Measurements from ENCODE around the gene CARNS1. TPM values are rescaled to one million over a fixed set of nuclear protein-coding genes. Genes with fewer than 3 reads are reported as not detected.

Gene CARNS1
- total RNA-seq, 1 donor from 2014 or later, result 0.29 TPM

DNA sequence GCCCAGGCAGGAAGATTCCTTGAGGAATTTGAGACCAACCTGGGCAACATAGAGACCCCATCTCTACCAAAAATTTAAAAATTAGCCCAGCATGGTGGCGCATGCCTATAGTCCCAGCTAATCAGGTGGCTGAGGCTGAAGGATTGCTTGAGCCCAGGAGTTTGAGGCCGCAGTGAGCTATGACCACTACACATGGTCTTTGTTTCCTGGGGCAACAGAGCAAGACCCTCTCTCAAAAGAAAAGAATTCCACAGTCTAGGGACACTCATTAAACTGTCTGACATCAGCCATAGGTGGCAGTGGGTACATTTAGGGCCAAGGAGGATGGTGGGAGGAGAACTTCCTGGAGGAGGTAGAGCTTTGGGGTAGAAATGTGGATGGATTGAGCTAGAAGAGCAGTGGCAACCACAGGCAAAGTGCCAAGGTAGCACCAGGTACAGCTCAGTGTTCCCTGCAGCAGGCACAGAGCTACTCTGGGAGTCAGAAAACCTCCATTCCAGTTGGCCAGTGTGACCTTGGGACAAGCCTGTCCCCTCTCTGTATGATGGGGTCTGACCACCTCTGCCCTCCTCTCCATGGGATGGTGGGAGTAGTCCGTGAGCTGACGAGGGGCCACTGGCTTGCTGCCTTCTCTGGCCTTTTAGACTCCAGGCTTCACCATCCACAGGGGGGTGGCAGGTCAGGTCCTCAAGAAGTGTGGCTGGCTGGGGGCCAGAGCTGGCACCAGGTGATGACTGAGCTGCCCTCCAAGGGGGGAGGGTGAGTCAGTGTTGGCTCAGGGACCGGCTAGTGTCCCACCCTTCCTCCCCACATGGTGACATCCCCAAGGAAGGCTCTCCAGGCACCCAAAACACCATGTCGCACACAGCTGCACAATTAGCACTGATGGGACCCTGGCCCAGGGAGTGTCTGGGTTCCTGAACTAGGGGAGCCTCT lies 38.3 kb upstream of the CARNS1 start:
- DNase-seq (ENCODE audit: low spot score, unreplicated experiment), result no peak
- Mint-ChIP-seq H3K4me3 (ENCODE audit: low read depth) (no peak overlapping the region), H3K36me3 (ENCODE audit: insufficient read depth) (no peaks in the 10 kb centered on the region), H3K9me3 (ENCODE audit: low read depth) (no peaks in the 10 kb centered on the region), H3K27me3 (peaks cover 26% of the 10 kb centered on the region), H3K27ac (no peak overlapping the region), H3K4me1 (ENCODE audit: low read depth) (peaks cover 14% of the 10 kb centered on the region)
- no peak for TF ChIP-seq CTCF (IDR thresholded peaks at IDR 0.05; ENCODE audit: unreplicated experiment)

DNA sequence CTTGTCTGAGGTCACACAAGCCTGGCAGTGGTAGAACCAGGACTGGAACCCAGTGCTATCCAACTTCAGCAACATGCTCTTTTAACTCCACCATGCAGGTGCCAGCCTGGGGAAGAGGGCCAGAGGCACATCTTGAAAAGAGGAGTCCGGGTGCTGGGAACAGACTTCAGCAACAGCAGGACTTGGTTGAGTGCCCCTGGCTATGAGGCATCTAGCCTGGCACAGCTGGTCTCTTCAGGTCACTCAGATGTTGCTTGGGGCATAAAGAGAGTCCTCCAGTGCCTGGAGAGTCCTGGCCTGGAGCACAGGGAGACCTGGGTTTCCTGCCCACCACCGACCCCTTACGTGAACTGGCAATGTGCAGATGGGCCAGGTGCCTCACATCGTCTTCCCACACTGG lies 36.9 kb upstream of the CARNS1 start:
- Mint-ChIP-seq H3K27me3 (peaks cover 30% of the 10 kb centered on the region), H3K4me1 (ENCODE audit: low read depth) (peaks cover 14% of the 10 kb centered on the region), H3K9me3 (ENCODE audit: low read depth) (no peaks in the 10 kb centered on the region), H3K4me3 (ENCODE audit: low read depth) (no peak overlapping the region), H3K36me3 (ENCODE audit: insufficient read depth) (no peaks in the 10 kb centered on the region), H3K27ac (no peak overlapping the region)
- no peak for TF ChIP-seq CTCF (IDR thresholded peaks at IDR 0.05; ENCODE audit: unreplicated experiment)
- DNase-seq (ENCODE audit: low spot score, unreplicated experiment), result no peak

GRCh38 chr11:67379061-67380058 lies 36.1 kb upstream of the CARNS1 start:
- DNase-seq (ENCODE audit: low spot score, unreplicated experiment), result no peak
- Mint-ChIP-seq H3K9me3 (ENCODE audit: low read depth) (no peaks in the 10 kb centered on the region), H3K27ac (no peak overlapping the region), H3K4me3 (ENCODE audit: low read depth) (no peak overlapping the region), H3K36me3 (ENCODE audit: insufficient read depth) (no peaks in the 10 kb centered on the region), H3K27me3 (peaks cover 29% of the 10 kb centered on the region), H3K4me1 (ENCODE audit: low read depth) (peaks cover 9% of the 10 kb centered on the region)
- no peak for TF ChIP-seq CTCF (IDR thresholded peaks at IDR 0.05; ENCODE audit: unreplicated experiment)

- H3K27ac Mint-ChIP-seq, result no peak overlapping the region
- H3K4me1 Mint-ChIP-seq (ENCODE audit: low read depth), result no peaks in the 10 kb centered on the region
- no peaks in the 10 kb centered on the region for H3K9me3 Mint-ChIP-seq (ENCODE audit: low read depth)
- peaks cover 42% of the 10 kb centered on the region for H3K27me3 Mint-ChIP-seq
- no peak for DNase-seq (ENCODE audit: low spot score, unreplicated experiment)
- no peak for TF ChIP-seq CTCF (IDR thresholded peaks at IDR 0.05; ENCODE audit: unreplicated experiment)
- H3K36me3 Mint-ChIP-seq (ENCODE audit: insufficient read depth), result no peaks in the 10 kb centered on the region
- H3K4me3 Mint-ChIP-seq (ENCODE audit: low read depth), result no peak overlapping the region
These were observed 34.1 kb upstream of the CARNS1 start for GRCh38 chr11:67381244-67381972.
